Epithelial cell of esophagus (primary cell): Measurements from ENCODE around the gene SCLT1.

Source experiments
- DNase-seq: peaks from one replicate; pipeline ENCODE4 v3.0.0; 2010; ENCODE audit warnings: low read depth
- H3K4me3 ChIP-seq: 2 replicates; pipeline ENCODE4 v1.5.1; 2011; ENCODE audit warnings: mild to moderate bottlenecking, low read length, control low read depth
- CTCF ChIP-seq: IDR thresholded peaks from 2 replicates; pipeline ENCODE4 v1.5.1; 2011; ENCODE audit warnings: low read depth, mild to moderate bottlenecking, low read length, control low read depth, inconsistent platforms; ENCODE audit not compliant: insufficient read depth; ENCODE audit errors: missing control alignments

The SCLT1 gene

GRCh38 chr4:128916832-128917231 lies 176.5 kb downstream of the SCLT1 start:
- no peak for DNase-seq
- no peak for TF ChIP-seq CTCF
- H3K4me3 ChIP-seq = no peak overlapping the region

GRCh38 chr4:128915544-128915943 lies 177.8 kb downstream of the SCLT1 start:
- no peak for TF ChIP-seq CTCF
- DNase-seq = no peak
- no peak overlapping the region for H3K4me3 ChIP-seq

GRCh38 chr4:128913228-128913627 lies 180.1 kb downstream of the SCLT1 start:
- no peak overlapping the region for H3K4me3 ChIP-seq
- no peak for TF ChIP-seq CTCF
- DNase-seq = no peak

GRCh38 chr4:128908735-128909134 lies 184.6 kb downstream of the SCLT1 start:
- H3K4me3 ChIP-seq = no peak overlapping the region
- TF ChIP-seq CTCF = no peak
- DNase-seq = no peak

- TF ChIP-seq CTCF = no peak
- DNase-seq = peak; percentile 39
Measured at GRCh38 chr4:128907981-128908380, 185.4 kb downstream of the SCLT1 start.

GRCh38 chr4:128906581-128906980 lies 186.8 kb downstream of the SCLT1 start:
- TF ChIP-seq CTCF = no peak
- H3K4me3 ChIP-seq = no peak overlapping the region
- DNase-seq = no peak

More at GRCh38 chr4:128907981-128908380, 185.4 kb downstream of the SCLT1 start:
- no peak overlapping the region for H3K4me3 ChIP-seq

GRCh38 chr4:128904821-128905220 lies 188.5 kb downstream of the SCLT1 start:
- no peak overlapping the region for H3K4me3 ChIP-seq
- DNase-seq = no peak
- TF ChIP-seq CTCF = no peak
